GM19397 (cell line): ENCODE measurements around the gene HIGD1C.

Experiments
- ATAC-seq: cut with Tn5 transposase; IDR thresholded peaks from one replicate; pipeline ENCODE4 v1.9.1; 2021; ENCODE audit warnings: mild to moderate bottlenecking, moderate library complexity; ENCODE audit not compliant: unreplicated experiment

The HIGD1C gene

DNA sequence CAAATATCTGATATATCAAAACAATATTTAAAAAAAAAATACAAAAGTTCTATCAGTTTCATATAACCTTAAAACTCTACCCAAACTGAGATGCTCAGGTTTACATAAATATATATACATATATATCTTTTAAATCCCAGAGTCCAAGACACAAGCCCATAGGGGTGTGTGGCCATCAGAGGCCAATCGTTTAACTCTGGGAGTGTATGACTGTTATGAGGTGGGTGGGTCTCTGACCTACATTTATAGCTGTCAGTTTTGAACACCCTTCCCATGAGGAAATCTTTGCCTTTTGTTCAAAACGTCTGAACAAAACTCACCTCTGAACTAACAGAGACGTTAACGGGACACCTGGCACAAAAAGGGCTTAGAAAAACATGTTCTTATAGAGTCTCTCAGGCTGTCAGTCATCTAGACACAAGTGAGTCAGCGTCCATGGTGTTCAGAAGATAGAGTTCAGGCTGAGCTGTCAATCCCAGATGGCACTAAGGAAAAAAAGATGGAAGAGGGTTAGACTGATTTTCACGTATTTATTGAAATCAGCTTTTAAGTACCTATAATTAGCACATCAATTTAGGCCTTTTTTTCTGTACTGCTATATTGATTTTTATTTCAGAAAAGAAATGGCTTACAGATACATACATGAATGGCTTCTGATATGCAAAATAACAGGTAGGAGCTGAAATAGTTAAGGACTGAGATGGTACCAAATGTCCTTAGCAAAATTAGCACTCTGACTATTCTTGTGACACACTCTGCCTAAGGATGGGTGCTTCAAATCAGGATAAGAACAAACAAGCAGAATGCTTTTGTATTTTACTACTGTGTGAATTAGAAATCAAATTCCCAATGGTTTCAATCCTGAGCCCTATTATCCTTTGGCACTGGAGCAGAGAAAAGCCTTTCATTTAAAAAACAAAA lies 29.2 kb downstream of the HIGD1C start:
- no peak for ATAC-seq

DNA sequence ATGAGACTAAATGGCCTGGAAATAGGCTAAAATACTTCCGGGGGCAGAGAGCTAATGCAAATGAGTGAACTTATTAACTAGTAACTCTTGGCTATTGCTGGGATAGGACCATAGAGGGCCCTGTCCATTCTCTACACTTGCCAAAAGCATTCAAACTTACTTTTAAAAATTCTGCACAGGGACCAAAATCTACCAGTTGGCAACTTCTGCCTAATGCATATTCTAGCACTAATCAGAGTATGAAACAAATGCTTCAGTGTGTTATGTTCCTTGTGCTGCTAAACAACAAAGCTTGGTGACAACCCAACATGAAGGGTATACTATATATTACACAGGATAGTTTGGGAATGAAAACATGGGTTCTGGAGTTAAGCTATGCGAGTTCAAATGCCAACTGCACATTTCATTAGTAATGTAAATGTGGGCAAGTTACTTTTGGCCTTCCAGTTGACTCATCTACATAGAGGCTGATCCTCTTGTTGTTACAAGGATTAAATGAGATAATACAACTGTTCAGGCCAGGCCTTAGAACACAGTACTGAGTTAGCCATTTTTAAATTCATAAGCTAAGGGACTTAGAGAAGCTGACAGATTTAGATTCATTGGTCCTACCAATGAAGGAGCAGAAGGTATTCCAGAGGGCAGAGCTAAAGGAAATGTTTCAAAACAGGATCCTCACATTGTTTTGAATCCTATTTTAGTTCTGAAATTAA lies 32.4 kb downstream of the HIGD1C start:
- no peak for ATAC-seq

DNA sequence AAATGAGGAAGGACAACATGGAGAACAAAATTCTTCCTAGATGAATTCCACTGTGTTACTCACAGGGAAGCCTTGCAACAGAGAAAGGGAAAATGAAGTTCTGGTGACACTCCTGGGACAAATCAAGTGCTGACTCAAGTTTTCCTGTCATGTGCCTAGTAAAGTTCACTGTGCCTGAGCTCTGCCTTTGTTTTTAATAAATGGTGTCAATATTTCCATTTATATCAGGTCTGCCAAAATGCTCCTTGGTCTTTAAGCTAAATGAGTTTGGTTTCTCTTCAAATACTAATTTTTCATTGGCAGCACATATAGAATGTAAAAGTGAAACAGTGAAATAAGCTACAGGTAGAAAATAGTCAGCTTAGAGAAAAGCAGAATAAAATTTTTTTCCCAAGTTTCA lies 33.0 kb downstream of the HIGD1C start:
- ATAC-seq, result no peak

DNA sequence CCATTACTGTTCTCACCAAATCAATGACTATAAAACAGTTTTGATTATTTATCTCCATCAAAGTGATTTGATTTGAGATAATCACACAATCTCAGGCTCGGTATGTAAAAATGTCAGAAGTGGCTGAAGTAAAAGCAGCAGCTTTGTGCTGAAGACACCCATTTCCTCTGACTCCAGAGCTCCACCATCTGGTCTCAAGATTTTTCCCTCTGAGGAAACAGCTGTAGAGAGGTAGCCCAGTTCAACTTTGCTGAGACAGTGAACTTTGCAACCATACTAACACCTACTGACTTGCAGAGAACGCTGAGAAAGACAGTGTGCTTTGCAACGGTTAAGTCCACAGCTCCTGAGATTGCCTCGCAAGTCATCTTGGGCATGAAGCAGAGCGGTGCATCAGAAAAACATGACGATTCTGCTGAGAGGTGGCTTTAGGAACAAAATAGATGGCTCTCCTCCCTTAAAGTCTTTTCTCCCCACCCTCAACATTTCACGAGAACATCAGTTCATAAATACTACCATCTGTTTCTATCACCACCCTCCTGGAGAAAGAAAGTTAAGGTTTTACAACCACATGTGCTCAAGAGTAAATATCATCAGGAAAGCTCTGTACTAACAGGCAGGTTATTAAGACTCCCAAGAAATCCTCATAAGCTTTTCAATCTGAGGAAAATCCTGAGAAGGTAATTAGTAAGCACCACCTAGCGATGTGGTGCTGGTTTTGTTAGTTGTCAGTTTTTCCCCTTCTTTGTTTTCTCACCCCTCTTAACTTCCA lies 34.8 kb downstream of the HIGD1C start:
- no peak for ATAC-seq

DNA sequence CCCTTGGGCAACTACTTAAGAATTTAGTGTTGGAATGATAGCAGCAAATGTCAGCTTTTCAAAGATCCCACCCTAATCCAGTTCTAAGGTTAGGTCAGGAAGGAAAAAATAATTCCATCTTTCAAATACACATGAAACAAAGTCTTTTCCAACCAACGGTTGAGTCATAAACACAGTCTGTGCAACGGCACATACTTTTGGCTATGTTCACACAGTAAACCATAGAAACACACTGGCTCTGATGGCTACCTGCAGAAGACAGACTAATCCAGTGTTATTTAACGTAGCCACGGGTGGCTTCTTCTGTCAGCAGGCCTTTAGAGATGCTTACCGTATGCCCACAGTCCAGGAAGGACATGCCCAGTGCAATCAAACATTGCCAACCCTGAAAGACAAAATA lies 35.7 kb downstream of the HIGD1C start:
- ATAC-seq, result no peak

DNA sequence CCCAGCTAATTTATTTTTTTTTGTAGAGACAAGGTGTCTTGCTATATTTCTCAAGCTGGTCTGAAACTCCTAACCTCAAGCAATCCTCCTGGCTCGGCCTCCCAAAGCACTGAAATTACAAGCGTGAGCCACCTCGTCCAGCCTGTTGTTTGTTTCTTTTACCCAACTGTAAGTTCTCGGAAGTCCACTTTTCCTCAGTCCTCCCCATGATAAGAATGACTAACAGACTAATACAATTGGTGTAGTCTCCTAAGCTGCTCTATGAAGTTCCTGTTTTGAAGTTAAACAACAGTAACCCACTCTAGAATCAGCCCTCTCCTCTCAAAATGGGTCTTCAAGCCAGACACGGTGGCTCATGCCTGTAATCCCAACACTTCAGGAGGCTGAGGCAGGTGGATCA lies 36.5 kb downstream of the HIGD1C start:
- no peak for ATAC-seq

DNA sequence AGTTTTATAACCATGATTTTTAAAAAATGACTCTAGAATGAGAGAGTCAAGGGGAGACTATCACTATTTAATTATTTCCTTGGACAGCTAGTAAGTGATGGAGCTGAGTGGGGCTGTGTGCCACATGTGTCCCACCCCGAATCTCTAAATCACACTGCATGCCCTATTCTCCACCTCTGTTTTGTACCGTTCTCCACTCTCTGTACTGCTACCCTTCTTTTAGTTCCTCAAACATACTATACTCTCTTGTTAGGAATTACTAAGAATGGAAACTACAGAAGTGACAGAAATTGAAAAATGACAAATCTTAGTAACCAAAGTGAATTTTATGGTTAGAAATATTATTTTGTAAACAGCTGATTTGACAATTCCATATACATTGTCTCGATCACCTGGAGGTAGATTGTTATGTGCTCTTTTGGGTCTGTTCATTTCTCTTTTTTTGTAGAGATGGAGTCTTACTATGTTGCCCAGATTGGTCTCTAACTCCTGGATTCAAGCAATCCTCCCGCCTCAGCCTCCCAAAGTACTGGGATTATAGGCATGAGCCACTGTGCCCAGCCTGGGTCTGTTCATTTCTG lies 37.9 kb downstream of the HIGD1C start:
- no peak for ATAC-seq

DNA sequence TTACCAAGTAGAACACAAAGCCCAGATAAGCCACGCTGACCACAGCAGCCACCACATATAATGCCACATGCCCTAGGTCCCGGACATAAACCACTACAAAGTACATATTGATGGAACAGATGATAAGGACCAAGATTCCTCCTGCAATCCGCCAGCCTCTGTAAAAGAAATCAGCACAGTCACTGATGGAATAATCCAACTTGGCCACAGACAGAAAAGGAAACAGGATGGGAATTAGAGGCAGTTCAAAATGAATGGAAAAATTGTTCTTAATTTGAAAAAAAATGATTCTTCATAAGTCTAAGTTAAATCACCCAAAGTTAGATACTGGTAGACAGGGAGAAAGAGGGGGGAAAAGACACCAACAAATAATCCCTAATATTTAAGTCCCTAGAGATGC lies 38.4 kb downstream of the HIGD1C start:
- no peak for ATAC-seq

DNA sequence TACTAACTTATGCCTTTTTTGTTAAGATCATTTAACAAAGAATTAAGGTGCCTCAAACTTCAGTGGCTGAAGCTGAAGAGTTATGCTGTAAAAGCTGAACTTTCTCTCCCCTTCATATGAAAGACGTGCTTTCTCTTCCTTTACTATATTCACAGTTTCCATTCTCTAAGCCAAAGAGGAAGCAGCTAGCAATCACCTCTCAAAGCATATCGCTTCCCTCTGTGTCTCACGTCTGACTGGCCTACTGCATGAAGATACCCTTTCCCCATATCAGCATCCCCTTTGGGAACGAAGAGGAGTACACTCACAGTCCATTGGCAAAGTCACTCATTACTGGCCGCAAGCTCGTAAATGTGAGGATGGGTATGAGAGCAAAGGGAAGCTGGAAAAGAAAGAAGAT lies 38.9 kb downstream of the HIGD1C start:
- ATAC-seq, result no peak

DNA sequence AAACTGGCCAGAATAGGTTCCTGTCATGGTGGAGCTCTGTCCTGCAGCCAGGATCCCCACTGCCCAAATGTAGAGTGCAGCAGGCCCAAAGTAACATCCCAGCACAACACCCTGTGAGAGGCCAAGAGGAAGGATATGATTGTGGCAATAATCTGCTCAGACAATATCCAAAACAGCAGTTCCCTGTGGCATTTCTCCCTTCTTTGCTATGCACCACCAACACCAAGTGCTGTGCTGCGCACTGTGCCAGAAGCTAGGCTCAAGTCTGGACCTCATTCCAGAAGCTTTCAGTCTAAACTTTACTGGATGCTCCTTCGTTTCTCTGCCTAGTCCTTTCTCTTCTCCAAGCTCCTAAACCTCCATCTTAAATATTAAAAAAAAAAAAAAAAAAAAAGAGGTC lies 40.5 kb downstream of the HIGD1C start:
- no peak for ATAC-seq

DNA sequence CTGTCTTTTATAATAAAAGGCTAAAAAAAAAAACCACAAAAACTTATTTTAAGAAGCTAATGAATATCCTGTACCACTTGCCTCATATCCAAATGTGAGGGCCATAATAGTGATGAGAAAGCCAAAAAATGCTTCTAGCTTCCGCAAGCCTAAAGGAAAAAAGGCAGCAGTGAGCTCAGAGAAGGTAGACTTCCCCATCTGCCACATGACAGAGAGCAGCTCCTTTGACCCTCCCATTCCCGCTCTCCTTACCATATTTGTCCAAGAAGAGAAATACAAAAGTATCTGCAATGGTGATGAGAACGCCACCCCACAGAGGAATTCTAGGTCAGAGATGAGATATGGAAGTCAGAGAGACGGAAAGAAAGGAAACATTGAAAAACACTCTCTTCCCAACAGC lies 46.7 kb downstream of the HIGD1C start:
- no peak for ATAC-seq

DNA sequence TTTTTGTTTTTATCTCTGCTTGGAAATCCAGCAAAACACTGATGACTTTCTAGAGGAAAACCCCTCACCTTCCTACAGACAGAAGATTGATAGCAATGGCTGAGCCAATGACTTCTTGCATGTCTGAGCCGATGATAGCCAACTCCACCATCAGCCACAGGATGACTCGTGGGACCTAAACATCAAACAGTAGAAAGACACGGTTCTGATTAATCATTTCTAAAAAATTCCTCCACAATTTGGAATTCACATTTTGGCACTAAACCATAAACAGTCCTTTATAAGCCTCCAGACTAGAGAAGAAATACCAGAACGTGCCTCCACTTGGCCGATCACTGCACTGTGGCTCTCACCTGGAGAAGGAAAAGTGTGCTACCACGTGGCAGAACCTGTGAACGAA lies 47.9 kb downstream of the HIGD1C start:
- no peak for ATAC-seq

DNA sequence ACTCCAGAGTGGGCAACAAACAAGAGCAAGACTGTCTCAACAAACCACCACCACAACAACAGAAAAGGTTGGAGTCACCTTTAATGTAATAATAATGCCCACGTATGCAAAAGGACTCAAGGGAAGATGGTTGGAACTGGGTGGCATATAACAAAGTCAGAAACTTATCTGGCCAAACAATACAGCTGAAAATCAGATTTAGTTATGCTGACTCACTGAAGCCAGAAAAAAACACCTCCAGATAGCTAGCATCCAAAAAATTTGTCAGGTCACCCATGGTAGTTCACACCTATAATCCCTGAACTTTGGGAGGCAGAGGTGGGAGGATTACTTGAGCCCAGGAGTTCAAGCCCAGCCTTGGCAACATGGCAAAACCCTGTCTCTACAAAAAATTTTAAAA lies 49.5 kb downstream of the HIGD1C start:
- no peak for ATAC-seq

DNA sequence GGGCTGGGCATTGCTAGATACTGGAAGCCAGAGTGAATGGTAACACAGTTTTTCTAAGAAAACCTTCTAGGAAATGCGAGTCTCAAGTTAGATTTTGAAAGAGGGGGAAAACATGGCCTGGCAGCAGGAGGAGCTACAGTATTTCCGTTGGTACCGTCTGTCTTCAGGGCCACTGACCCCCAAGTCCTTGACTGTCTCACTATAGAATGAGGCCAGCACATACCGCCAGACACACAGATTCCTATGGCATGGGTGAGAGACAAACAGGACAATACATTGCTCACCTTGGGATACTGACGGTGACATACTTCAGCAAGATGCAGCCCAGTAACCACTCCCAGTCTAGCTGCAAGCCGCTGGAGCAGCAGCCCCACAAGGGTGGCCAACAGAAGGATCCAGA lies 52.2 kb downstream of the HIGD1C start:
- no peak for ATAC-seq

DNA sequence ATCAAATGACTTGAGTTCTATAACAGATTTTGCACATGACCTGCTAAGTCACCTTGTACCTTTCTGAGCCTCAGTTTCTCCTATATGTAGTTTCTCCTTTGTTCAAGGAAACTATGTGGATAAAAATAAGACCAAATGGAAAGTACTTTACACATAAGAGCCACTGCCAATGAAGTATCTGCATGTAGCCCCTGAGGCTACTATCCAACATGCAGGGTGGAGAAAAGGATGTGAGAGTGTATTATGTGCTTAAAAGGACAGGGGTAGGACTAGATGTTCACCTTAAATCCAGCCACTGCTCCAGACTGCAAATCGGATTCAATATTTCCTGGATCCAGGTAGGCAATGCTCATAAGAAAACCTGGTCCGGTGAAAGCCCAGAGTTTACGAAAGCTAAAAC lies 52.7 kb downstream of the HIGD1C start:
- ATAC-seq, result no peak

DNA sequence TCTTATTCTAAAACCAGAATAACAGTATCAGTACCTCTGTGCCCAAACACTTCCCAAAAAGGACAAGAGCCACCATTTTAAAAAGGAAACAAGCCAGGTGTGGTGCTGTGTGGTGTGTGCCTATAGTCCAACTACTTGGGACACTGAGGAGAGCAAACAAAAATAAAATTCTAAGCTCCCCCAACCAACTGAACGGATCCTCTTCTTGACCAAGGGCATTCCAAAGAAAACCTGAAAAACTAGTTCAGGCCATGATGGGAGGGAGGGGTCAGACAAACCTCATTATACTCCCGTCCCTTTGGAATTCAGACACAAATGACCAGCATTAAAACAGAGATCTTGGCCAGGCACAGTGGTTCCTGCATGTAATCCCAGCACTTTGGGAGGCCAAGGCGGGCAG lies 53.3 kb downstream of the HIGD1C start:
- no peak for ATAC-seq

DNA sequence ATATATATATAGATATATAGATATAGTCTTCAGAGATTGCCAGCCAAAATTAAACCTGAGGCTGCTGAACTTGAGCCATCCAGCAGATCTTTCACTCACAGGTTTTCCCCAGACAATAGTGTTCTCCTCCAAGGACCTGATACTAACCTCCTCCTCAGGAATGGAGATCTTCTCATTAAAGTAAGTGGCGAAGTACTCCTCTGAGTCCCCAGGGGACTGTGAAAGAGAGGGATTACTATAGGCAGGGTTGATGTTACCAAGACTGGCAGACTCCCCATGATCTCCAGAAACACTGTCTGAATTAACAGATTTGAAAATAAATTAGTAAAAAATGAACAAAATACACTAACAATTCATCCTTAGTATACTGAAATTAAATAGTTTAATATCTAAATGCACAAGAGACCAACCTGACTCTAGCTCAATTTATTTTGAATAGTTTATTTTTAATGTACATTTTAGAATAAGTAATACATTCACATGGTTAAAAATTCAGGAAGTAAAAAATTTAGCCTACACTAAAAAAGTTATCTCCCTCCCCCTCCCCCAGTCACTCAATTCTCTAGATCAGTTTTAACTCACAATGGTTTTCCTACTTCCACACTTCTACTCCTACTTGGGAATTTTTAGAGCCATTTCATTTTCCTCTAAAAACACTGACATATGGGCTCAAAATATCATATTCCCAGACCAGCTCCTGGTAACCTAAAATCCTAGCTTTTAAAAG lies 56.1 kb downstream of the HIGD1C start:
- ATAC-seq, result no peak

DNA sequence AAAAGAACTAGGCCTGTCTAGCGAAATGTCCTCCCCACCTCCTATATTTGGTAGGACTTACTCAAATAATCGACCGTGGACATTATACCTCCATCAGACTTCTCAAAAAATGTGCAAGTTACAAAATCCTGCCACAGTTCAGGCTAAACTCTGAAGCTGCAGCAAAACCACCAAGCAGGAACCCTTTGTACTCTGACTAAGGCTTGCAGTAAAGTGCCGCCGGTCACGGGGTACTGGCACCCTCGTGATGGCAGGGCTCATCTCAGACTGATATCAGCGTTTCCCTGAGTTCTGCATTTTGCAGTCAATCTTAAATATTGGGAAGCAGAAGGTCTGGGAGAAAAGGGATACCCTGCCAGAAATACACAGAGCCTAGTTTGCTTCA lies 56.7 kb downstream of the HIGD1C start:
- no peak for ATAC-seq

DNA sequence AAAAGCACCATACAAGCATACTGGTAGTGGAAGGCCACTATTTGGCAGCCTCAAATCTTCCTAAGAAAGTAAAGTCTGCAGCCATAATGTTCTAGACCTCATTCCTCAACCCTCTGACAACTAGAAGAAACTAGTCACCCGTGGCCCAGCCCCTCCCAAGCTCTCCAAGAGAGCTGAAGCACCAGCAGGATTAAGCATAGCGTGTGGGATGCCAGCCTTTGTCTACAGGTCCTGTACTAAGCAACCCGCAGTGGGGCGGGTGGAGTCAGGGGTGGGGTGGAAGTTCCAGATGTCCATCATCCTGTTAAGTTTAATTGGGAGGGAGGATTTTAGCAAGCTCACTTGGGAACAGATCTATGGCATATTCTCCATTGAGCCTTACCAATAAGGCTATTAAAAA lies 59.6 kb downstream of the HIGD1C start:
- ATAC-seq, result no peak

DNA sequence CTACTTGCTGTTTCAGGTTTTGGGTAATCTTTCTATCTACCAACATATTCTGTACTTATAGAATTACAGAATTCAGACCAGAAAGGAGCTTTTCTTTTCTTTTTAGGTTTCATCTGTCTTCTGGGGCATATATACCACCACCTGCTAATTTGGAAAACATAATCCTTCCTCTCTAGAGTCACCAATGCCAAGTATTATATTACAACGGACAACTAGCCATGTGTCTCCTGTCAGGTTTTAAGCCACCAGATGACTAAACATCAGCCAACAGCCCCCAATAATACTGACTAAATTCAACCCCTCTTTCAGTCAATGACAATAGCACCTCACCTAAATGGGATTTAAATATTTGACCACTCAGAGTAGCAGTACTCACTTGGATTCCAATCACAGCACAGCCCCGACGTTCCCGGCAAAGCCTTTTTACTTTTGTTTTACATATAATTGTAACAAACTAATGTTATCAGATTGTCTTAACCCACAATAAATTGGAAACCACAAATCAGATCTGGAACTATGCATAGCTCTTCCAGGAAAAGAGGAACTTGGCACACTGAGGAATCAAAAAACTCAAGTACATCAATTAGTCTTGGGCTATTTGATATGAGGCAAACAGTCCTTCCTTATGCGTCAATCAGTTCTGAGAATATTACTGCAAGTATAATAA lies 60.4 kb downstream of the HIGD1C start:
- no peak for ATAC-seq
